Uterus (tissue), 4 donors: ENCODE results near the gene SAMD4A. TPM values are rescaled to one million over a fixed set of nuclear protein-coding genes. Genes with fewer than 3 reads are reported as not detected.

Experiments
- DNase-seq, 2 donors: peaks; one replicate each; pipeline ENCODE4 v3.0.0-alpha.2; 2019 to 2020
- H3K27ac ChIP-seq, 2 donors: fragments of 200-600 bp; sonication (generic); 1 replicate in 1 of 2; 2 replicates in 1 of 2; pipeline ENCODE4 v1.5.1; 2016 to 2018
- H3K27me3 ChIP-seq, 2 donors: fragments of 200-600 bp; sonication (generic); one replicate each; pipeline ENCODE4 v1.5.1; 2018 to 2019; ENCODE audit warnings: control low read depth in 1 of 2
- H3K36me3 ChIP-seq, 2 donors: fragments of 200-600 bp; sonication (generic); one replicate each; pipeline ENCODE4 v1.5.1; 2019; ENCODE audit warnings: control low read depth in 1 of 2
- H3K4me1 ChIP-seq, 2 donors: fragments of 200-600 bp; sonication (generic); one replicate each; pipeline ENCODE4 v1.5.1; 2018 to 2019; ENCODE audit warnings: control low read depth in 1 of 2
- H3K4me3 ChIP-seq, 2 donors: fragments of 200-600 bp; sonication (generic); 1 replicate in 1 of 2; 2 replicates in 1 of 2; pipeline ENCODE4 v1.5.1; 2018 to 2019; ENCODE audit warnings: mild to moderate bottlenecking in 1 of 2
- H3K9me3 ChIP-seq, 2 donors: fragments of 200-600 bp; sonication (generic); one replicate each; pipeline ENCODE4 v1.5.1; 2019; ENCODE audit warnings: control low read depth in 1 of 2
- CTCF ChIP-seq, 4 experiments: fragments of 200-600 bp in 2 of 4; fragments of 450-650 bp in 2 of 4; sonication (generic) in 2 of 4; IDR thresholded peaks; one replicate each; pipeline ENCODE4 v1.5.1; 2016 to 2019; ENCODE audit warnings: antibody characterized with exemption in 4 of 4, mild to moderate bottlenecking in 2 of 4, moderate library complexity in 1 of 4
- POLR2A ChIP-seq, 2 donors: fragments of 450-650 bp; IDR thresholded peaks; one replicate each; pipeline ENCODE4 v1.6.1; 2016; ENCODE audit warnings: antibody characterized with exemption in 2 of 2, mild to moderate bottlenecking in 1 of 2, moderate library complexity in 1 of 2
- intact Hi-C: fragments of 100-400 bp; cut with DNase I; formaldehyde crosslinking; loops from one replicate; pipeline ENCODE4 v1.15.1; 2023; ENCODE audit warnings: low total_unique reads
- total RNA-seq, 4 donors: library from RNA; depleted of rRNA in 3 of 4; stranded (reverse); fragments of >200 nt in 3 of 4; gene quantifications; one replicate each; pipeline versions ENCODE4 v1.1.0 to v1.2.4, GENCODE V29; 2014 to 2023
- donor health status: DM: yes; HTN: yes; CAD: no.

SAMD4A gene
- total RNA-seq, 4 donors from 2014 or later: 46.9 to 67.8 (median 55.0) TPM

- Histone ChIP-seq H3K36me3 (no peaks in the 10 kb centered on the region), H3K9me3 (no peaks in the 10 kb centered on the region), H3K27me3 (no peaks in the 10 kb centered on the region), H3K27ac (peak overlapping the region; percentile 45 to 53), H3K4me3 (no peak overlapping the region), H3K4me1 (no peaks in the 10 kb centered on the region)
- TF ChIP-seq CTCF (IDR thresholded peaks at IDR 0.05) (no peak), POLR2A (IDR thresholded peaks at IDR 0.05) (no peak)
- no peak for DNase-seq
- intact Hi-C loops: no loop called here
These were observed 43.4 kb downstream of the SAMD4A start for GRCh38 chr14:54610051-54610977.

- Histone ChIP-seq H3K9me3 (no peaks in the 10 kb centered on the region), H3K4me1 (no peaks in the 10 kb centered on the region), H3K27me3 (no peaks in the 10 kb centered on the region), H3K27ac (no peak overlapping the region), H3K36me3 (no peaks in the 10 kb centered on the region), H3K4me3 (no peak overlapping the region)
- TF ChIP-seq POLR2A (IDR thresholded peaks at IDR 0.05): no peak
- no peak for TF ChIP-seq CTCF (IDR thresholded peaks at IDR 0.05)
- intact Hi-C loops: no loop called here
- DNase-seq: no peak
These were observed 47.4 kb downstream of the SAMD4A start for GRCh38 chr14:54614296-54614695.

- H3K27me3 ChIP-seq: no peaks in the 10 kb centered on the region
- no peak overlapping the region for H3K4me3 ChIP-seq
- TF ChIP-seq CTCF (IDR thresholded peaks at IDR 0.05) (no peak), POLR2A (IDR thresholded peaks at IDR 0.05) (no peak)
- no peaks in the 10 kb centered on the region for H3K9me3 ChIP-seq
- no peaks in the 10 kb centered on the region for H3K36me3 ChIP-seq
- intact Hi-C loops: no loop called here
- no peak for DNase-seq
- H3K27ac ChIP-seq: no peak overlapping the region
- no peaks in the 10 kb centered on the region for H3K4me1 ChIP-seq
These were observed 50.5 kb downstream of the SAMD4A start for GRCh38 chr14:54617467-54617866.

GRCh38 chr14:54621686-54622085 lies 54.8 kb downstream of the SAMD4A start:
- H3K36me3 ChIP-seq: no peaks in the 10 kb centered on the region
- intact Hi-C loops: no loop called here
- no peak for DNase-seq
- H3K4me1 ChIP-seq: peaks cover 0 to 13% of the 10 kb centered on the region in 2 donors
- no peak overlapping the region for H3K27ac ChIP-seq
- H3K4me3 ChIP-seq: no peak overlapping the region
- TF ChIP-seq CTCF (IDR thresholded peaks at IDR 0.05): no peak
- TF ChIP-seq POLR2A (IDR thresholded peaks at IDR 0.05): no peak
- no peaks in the 10 kb centered on the region for H3K27me3 ChIP-seq
- H3K9me3 ChIP-seq: no peaks in the 10 kb centered on the region

- TF ChIP-seq POLR2A (IDR thresholded peaks at IDR 0.05) (no peak), CTCF (IDR thresholded peaks at IDR 0.05) (no peak)
- no peaks in the 10 kb centered on the region for H3K9me3 ChIP-seq
- H3K36me3 ChIP-seq: no peaks in the 10 kb centered on the region
- H3K4me3 ChIP-seq: no peak overlapping the region
- no peaks in the 10 kb centered on the region for H3K27me3 ChIP-seq
- no peak overlapping the region for H3K27ac ChIP-seq
- DNase-seq: no peak
- H3K4me1 ChIP-seq: peaks cover 0 to 13% of the 10 kb centered on the region in 2 donors
- intact Hi-C loops: no loop called here
These were observed 55.4 kb downstream of the SAMD4A start for GRCh38 chr14:54622192-54622958.
